HepG2 (cell line): ENCODE data around the gene PIP4K2C. TPM values are rescaled to one million over a fixed set of nuclear protein-coding genes. Genes with fewer than 3 reads are reported as not detected.
A peak's percentile ranks its signal among the peaks of the same experiment; 100 is the strongest.
"Not testable (repeated sequence)": the region's sequence is repeated elsewhere in the genome, so short reads cannot be mapped to it uniquely, and the experiment has no call there.

Experiments used
- ATAC-seq: fragments of 200-7000 bp; cut with Tn5 transposase; 3 replicates; pipeline ENCODE4 v1.9.1; 2020; ENCODE audit warnings: mild to moderate bottlenecking, moderate library complexity
- BruUV-seq: library from RNA; stranded (reverse); fragments of 400-500 nt; replicated peaks from 2 replicates; lab custom pipeline; 2021; lab: Mats Ljungman, UMichigan
- CTCF ChIA-PET: fragments of 300-600 bp; formaldehyde crosslinking; extraction: SDS; loops from one replicate; lab custom pipeline; 2021; ENCODE audit warnings: low total read pairs, inconsistent platforms, low intra/inter-chr PET ratio; lab: Yijun Ruan, JAX
- POLR2A ChIA-PET: fragments of 350-600 bp; sonication (Branson Sonifier 250); formaldehyde crosslinking; loops from one replicate; lab custom pipeline; 2020; ENCODE audit warnings: antibody characterized with exemption, inconsistent platforms; lab: Yijun Ruan, JAX
- DNase-seq: peaks from one replicate; pipeline ENCODE4 v3.0.0-alpha.2; 2015; ENCODE audit warnings: low spot score
- FAIRE-seq: peaks from 3 replicates; lab custom pipeline; 2011; peaks lifted over from hg19 to GRCh38; lab: Jason Lieb, UNC
- H2AFZ ChIP-seq: one replicate; pipeline ENCODE4 v1.6.1; 2011; ENCODE audit warnings: low read length, inconsistent platforms
- H3K27ac ChIP-seq: fragments of 300-600 bp; 3 replicates; pipeline ENCODE4 v1.8.0; 2011; ENCODE audit warnings: mixed run types, mild to moderate bottlenecking, mixed read lengths, low read length, inconsistent platforms; ENCODE audit not compliant: insufficient read depth; ENCODE audit errors: extremely low read length
- H3K27me3 ChIP-seq, 2 experiments: fragments of 200-600 bp in 1 of 2; 2 replicates in 1 of 2; 3 replicates in 1 of 2; pipeline versions ENCODE4 v1.6.0 to v1.8.0; 2011; ENCODE audit warnings: low read length in 2 of 2, mild to moderate bottlenecking in 2 of 2, moderate library complexity in 2 of 2, inconsistent platforms in 1 of 2; ENCODE audit not compliant: insufficient read depth in 2 of 2, control insufficient read depth in 1 of 2
- H3K36me3 ChIP-seq, 2 experiments: fragments of 200-600 bp in 1 of 2; replicated peaks in 1 of 2; 2 replicates in 1 of 2; 3 replicates in 1 of 2; pipeline versions ENCODE4 v1.5.1 to v1.8.0; 2011; ENCODE audit warnings: low read length in 2 of 2, inconsistent platforms in 1 of 2; ENCODE audit not compliant: insufficient read depth in 2 of 2, control insufficient read depth in 1 of 2
- H3K4me1 ChIP-seq: 2 replicates; pipeline ENCODE4 v1.5.1; 2012; ENCODE audit warnings: low read length, inconsistent platforms; ENCODE audit not compliant: insufficient read depth
- H3K4me2 ChIP-seq: 2 replicates; pipeline ENCODE4 v1.6.0; 2011; ENCODE audit warnings: low read depth, low read length, inconsistent platforms
- H3K4me3 ChIP-seq, 3 experiments: fragments of 200-600 bp in 1 of 3; sonication (generic), shearing (Covaris generic) in 1 of 3; replicated peaks in 1 of 3; 2 replicates each; pipeline ENCODE4 v1.5.1; 2011 to 2016; ENCODE audit warnings: low read length in 3 of 3, inconsistent platforms in 2 of 3, low read depth in 2 of 3, mild to moderate bottlenecking in 2 of 3, control low read depth in 1 of 3, mixed read lengths in 1 of 3; ENCODE audit not compliant: insufficient read depth in 1 of 3
- H3K79me2 ChIP-seq: one replicate; pipeline ENCODE4 v1.6.1; 2011; ENCODE audit warnings: low read length, inconsistent platforms; ENCODE audit not compliant: insufficient read depth
- H3K9ac ChIP-seq: 2 replicates; pipeline ENCODE4 v1.6.0; 2011; ENCODE audit warnings: mild to moderate bottlenecking, low read depth, low read length, inconsistent platforms; ENCODE audit not compliant: insufficient read depth
- H3K9me3 ChIP-seq: 2 replicates; pipeline ENCODE4 v1.5.1; 2012; ENCODE audit warnings: mild to moderate bottlenecking, low read length
- H4K20me1 ChIP-seq: 2 replicates; pipeline ENCODE4 v1.6.0; 2011; ENCODE audit warnings: inconsistent platforms, mild to moderate bottlenecking, low read length, moderate library complexity; ENCODE audit not compliant: insufficient read depth
- FOSL2 ChIP-seq: sonication (generic); formaldehyde crosslinking; IDR thresholded peaks from 2 replicates; pipeline ENCODE4 v1.4.0; 2020; ENCODE audit warnings: missing genetic modification reagents
- ZNF143 ChIP-seq: sonication (generic); formaldehyde crosslinking; IDR thresholded peaks from 2 replicates; pipeline ENCODE4 v1.4.0; 2020; ENCODE audit warnings: missing genetic modification reagents
- ZNF263 ChIP-seq: sonication (generic); formaldehyde crosslinking; IDR thresholded peaks from 2 replicates; pipeline ENCODE4 v1.4.0; 2020; ENCODE audit warnings: missing genetic modification reagents
- ZNF510 ChIP-seq: sonication (generic); formaldehyde crosslinking; IDR thresholded peaks from 2 replicates; pipeline ENCODE4 v1.4.0; 2020; ENCODE audit warnings: low read depth, mild to moderate bottlenecking, missing genetic modification reagents
- ZNF530 ChIP-seq: sonication (generic); formaldehyde crosslinking; IDR thresholded peaks from 2 replicates; pipeline ENCODE4 v1.5.0; 2020; ENCODE audit warnings: low read depth, mild to moderate bottlenecking, missing genetic modification reagents
- ZNF775 ChIP-seq: sonication (generic); formaldehyde crosslinking; IDR thresholded peaks from 2 replicates; pipeline ENCODE4 v1.4.0; 2020; ENCODE audit warnings: missing genetic modification reagents, mild to moderate bottlenecking, moderate library complexity, borderline replicate concordance
- ZXDC ChIP-seq: sonication (generic); formaldehyde crosslinking; IDR thresholded peaks from 2 replicates; pipeline ENCODE4 v1.5.0; 2020; ENCODE audit warnings: mild to moderate bottlenecking, missing genetic modification reagents
- WGBS: methylation state at CpG from one replicate; pipeline ENCODE4 v1.1.6; 2017; ENCODE audit warnings: low lambda C conversion rate; 5-methylcytosine and 5-hydroxymethylcytosine counted together
- in situ Hi-C: cut with HindIII; loops from 2 replicates; pipeline ENCODE4 v1.10.0; 2017; ENCODE audit warnings: low pct_unique_long_range_greater_than_20kb; ENCODE audit not compliant: extremely low pct_ligation_motif_present
- intact Hi-C: fragments of 100-400 bp; cut with micrococcal nuclease; formaldehyde crosslinking; loops from one replicate; pipeline ENCODE4 v1.10.0; 2022; ENCODE audit not compliant: unreplicated experiment
- polyA plus RNA-seq, 8 experiments: library from polyadenylated mRNA; depleted of rRNA in 3 of 8; stranded (reverse) in 7 of 8; unstranded in 1 of 8; fragments of >200 nt; fragmentation: Illumina TruSeq in 4 of 8; extraction: Trizol in 4 of 8; gene quantifications; 2 replicates each; pipeline versions ENCODE4 v1.2.1 to v1.2.3, GENCODE V29; 2011 to 2016; ENCODE audit warnings: low read depth in 4 of 8, missing spikeins in 1 of 8, mixed read lengths in 1 of 8; ENCODE audit not compliant: insufficient read depth in 1 of 8
- total RNA-seq, 5 experiments: library from RNA; depleted of rRNA; stranded (reverse); fragments of >200 nt; fragmentation: Illumina TruSeq; extraction: Trizol; gene quantifications; 2 replicates each; pipeline ENCODE4 v1.2.3, GENCODE V29; 2016; ENCODE audit warnings: low read depth in 1 of 5
- TF ChIP-seq, protein P1 (sequence below): sonication (generic); formaldehyde crosslinking; IDR thresholded peaks from 2 replicates; pipeline ENCODE4 v1.8.0; 2023; ENCODE audit warnings: mild to moderate bottlenecking, missing genetic modification reagents
- TF ChIP-seq, protein P2 (sequence below): sonication (generic); formaldehyde crosslinking; IDR thresholded peaks from 2 replicates; pipeline ENCODE4 v1.4.0; 2020; ENCODE audit warnings: missing genetic modification reagents, borderline replicate concordance

The PIP4K2C gene
- total and polyA plus RNA-seq, 2 of the 13 experiments (the other 11 are each of a cell fraction or from before 2014, with no cell fraction given) = 23.3 to 26.4 TPM

- TF ChIP-seq ZNF263 (CRISPR knock-in tag) (no peak), ZXDC (CRISPR knock-in tag) (no peak)
These were observed 30.5 kb upstream of the PIP4K2C start (continued) for GRCh38 chr12:57560516-57560915.

DNA sequence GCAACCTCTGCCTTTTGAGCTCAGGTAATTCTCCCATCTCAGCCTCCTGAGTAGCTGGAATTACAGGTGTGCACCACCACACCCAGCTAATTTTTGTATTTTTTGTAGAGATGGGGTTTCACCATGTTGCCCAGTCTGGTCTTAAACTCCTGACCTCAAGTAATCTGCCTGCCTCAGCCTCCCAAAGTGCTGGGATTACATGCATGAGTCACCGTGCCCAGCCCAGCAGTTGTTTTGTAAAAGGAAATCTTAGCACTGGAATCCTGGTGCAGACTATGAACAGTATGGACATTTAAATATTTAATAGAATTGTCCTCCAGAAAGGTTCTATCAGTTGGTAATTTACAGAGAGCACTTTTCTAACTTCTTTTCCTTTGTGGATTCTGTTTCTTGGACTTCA lies 29.9 kb upstream of the PIP4K2C start:
- H3K27ac ChIP-seq, CTCF ChIA-PET, H3K79me2 ChIP-seq, H3K9ac ChIP-seq, intact Hi-C loops, H3K9me3 ChIP-seq, H3K27me3 ChIP-seq, H2AFZ ChIP-seq, ATAC-seq, H3K36me3 ChIP-seq, DNase-seq, H3K4me1 ChIP-seq, H3K4me3 ChIP-seq, H4K20me1 ChIP-seq, FAIRE-seq, in situ Hi-C loops, H3K4me2 ChIP-seq, BruUV-seq: not testable (repeated sequence)
- TF ChIP-seq FOSL2 = 0 out of 2 replicates have a peak, but pooled peaks have one; percentile 26
- 60% methylated on average over 1 of the region's 1 CpG for WGBS
- POLR2A ChIA-PET = interaction anchor here (0.7 kb wide), 1 partner anchor 13 kb away, joined by 4 read pairs; no protein-coding TSS in a partner anchor

DNA sequence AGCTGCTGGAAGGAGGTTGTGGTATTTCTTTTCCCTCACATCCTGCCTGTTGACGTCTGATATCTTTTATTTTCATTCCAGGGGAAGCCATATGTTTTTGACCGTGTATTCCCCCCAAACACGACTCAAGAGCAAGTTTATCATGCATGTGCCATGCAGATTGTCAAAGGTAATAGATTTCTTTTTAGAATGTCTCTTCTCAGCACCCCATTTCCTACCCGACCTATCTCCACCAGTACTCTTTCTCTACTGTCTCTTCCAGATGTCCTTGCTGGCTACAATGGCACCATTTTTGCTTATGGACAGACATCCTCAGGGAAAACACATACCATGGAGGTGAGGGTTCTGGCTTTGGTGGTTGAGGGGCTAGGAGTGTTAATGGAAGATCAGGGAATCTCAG lies 27.6 kb upstream of the PIP4K2C start:
- WGBS = 50% methylated on average over 4 of the region's 4 CpGs
- TF ChIP-seq, protein P1, sequence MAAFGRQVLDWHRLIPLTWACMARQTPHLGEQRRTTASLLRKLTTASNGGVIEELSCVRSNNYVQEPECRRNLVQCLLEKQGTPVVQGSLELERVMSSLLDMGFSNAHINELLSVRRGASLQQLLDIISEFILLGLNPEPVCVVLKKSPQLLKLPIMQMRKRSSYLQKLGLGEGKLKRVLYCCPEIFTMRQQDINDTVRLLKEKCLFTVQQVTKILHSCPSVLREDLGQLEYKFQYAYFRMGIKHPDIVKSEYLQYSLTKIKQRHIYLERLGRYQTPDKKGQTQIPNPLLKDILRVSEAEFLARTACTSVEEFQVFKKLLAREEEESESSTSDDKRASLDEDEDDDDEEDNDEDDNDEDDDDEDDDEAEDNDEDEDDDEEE (CRISPR knock-in tag) = no peak
- TF ChIP-seq ZNF143 (CRISPR knock-in tag) = no peak
- no peak for TF ChIP-seq ZNF510 (CRISPR knock-in tag)
- TF ChIP-seq, protein P2, sequence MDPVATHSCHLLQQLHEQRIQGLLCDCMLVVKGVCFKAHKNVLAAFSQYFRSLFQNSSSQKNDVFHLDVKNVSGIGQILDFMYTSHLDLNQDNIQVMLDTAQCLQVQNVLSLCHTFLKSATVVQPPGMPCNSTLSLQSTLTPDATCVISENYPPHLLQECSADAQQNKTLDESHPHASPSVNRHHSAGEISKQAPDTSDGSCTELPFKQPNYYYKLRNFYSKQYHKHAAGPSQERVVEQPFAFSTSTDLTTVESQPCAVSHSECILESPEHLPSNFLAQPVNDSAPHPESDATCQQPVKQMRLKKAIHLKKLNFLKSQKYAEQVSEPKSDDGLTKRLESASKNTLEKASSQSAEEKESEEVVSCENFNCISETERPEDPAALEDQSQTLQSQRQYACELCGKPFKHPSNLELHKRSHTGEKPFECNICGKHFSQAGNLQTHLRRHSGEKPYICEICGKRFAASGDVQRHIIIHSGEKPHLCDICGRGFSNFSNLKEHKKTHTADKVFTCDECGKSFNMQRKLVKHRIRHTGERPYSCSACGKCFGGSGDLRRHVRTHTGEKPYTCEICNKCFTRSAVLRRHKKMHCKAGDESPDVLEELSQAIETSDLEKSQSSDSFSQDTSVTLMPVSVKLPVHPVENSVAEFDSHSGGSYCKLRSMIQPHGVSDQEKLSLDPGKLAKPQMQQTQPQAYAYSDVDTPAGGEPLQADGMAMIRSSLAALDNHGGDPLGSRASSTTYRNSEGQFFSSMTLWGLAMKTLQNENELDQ = no peak
- no peak for TF ChIP-seq ZNF775
- no peak for TF ChIP-seq ZNF530 (CRISPR knock-in tag)

More for the DNA sequence above, 27.6 kb upstream of the PIP4K2C start:
- intact Hi-C loops (no loop called here), in situ Hi-C loops (no loop called here)
- no peaks in the 10 kb centered on the region for H3K4me1 ChIP-seq
- H3K36me3 ChIP-seq = no peaks in the 10 kb centered on the region
- H3K27me3 ChIP-seq = no peaks in the 10 kb centered on the region
- no peaks in the 10 kb centered on the region for H4K20me1 ChIP-seq
- DNase-seq (no peak), FAIRE-seq (no peak), ATAC-seq (no peak)
- H3K4me3 ChIP-seq = no peak overlapping the region
- ChIA-PET POLR2A (no interaction called here), CTCF (no interaction called here)
- no peak overlapping the region for H3K9ac ChIP-seq
- H3K9me3 ChIP-seq = no peaks in the 10 kb centered on the region
- no TSS peak for BruUV-seq
- H3K27ac ChIP-seq = no peak overlapping the region
- H3K4me2 ChIP-seq = no peak overlapping the region
- H3K79me2 ChIP-seq = no peaks in the 10 kb centered on the region
- no peak overlapping the region for H2AFZ ChIP-seq
